ENCODE data around the gene MED12L.

GRCh38 chr3:151044706-151045105, 40.8 kb upstream of the MED12L start:
- TF ChIP-seq SIN3A (IDR thresholded peaks at IDR 0.05; ENCODE audit: borderline replicate concordance, insufficient read depth, low read length), result no peak
- no peak for TF ChIP-seq REST (IDR thresholded peaks at IDR 0.05; ENCODE audit: insufficient read depth in 1 of 2, low read depth in 2 of 2, low read length in 2 of 2)
